Activated CD8-positive, alpha-beta T cell treated with anti-CD3 and anti-CD28 coated beads for 36 hours (primary cell): ENCODE measurements around the gene CD34. TPM values are rescaled to one million over a fixed set of nuclear protein-coding genes. Genes with fewer than 3 reads are reported as not detected.
A peak's percentile ranks its signal among the peaks of the same experiment; 100 is the strongest.

ENCODE experiments used
- ATAC-seq: fragments of 200-7000 bp; cut with Tn5 transposase; one replicate; pipeline ENCODE4 v1.10.0; 2021; ENCODE audit warnings: mild to moderate bottlenecking, moderate library complexity
- CTCF ChIA-PET: fragments of 350-600 bp; sonication (Branson Sonifier 250); formaldehyde crosslinking; loops from one replicate; lab custom pipeline; 2021; ENCODE audit warnings: antibody characterized with exemption; lab: Charles Lee
- POLR2A ChIA-PET: fragments of 350-600 bp; sonication (Branson Sonifier 250); formaldehyde crosslinking; loops from one replicate; lab custom pipeline; 2021; ENCODE audit warnings: antibody characterized with exemption; lab: Charles Lee
- DNase-seq: peaks from one replicate; pipeline ENCODE4 v3.0.0-alpha.2; 2020
- H3K27ac Mint-ChIP-seq: one replicate; pipeline ENCODE4 v1.8.0; 2021; ENCODE audit warnings: mild to moderate bottlenecking, mixed read lengths
- H3K27me3 Mint-ChIP-seq: one replicate; pipeline ENCODE4 v1.8.0; 2021; ENCODE audit warnings: mixed read lengths
- H3K36me3 Mint-ChIP-seq: one replicate; pipeline ENCODE4 v1.8.0; 2021; ENCODE audit warnings: low read depth, mixed read lengths
- H3K4me1 Mint-ChIP-seq: one replicate; pipeline ENCODE4 v1.8.0; 2021; ENCODE audit warnings: low read depth, mixed read lengths
- H3K4me3 Mint-ChIP-seq: one replicate; pipeline ENCODE4 v1.8.0; 2021; ENCODE audit warnings: mild to moderate bottlenecking, moderate library complexity, mixed read lengths
- H3K9me3 Mint-ChIP-seq: one replicate; pipeline ENCODE4 v1.8.0; 2021; ENCODE audit warnings: mixed read lengths
- CTCF ChIP-seq: fragments of 200-600 bp; IDR thresholded peaks from one replicate; pipeline ENCODE4 v1.8.0; 2022; ENCODE audit warnings: antibody characterized with exemption, mild to moderate bottlenecking
- intact Hi-C: fragments of 100-400 bp; cut with micrococcal nuclease; formaldehyde crosslinking; loops from one replicate; pipeline ENCODE4 v1.10.0; 2022
- total RNA-seq, 2 experiments: library from RNA; stranded (reverse); gene quantifications; one replicate each; pipeline ENCODE4 v1.2.3, GENCODE V29; 2021

CD34 gene
- total RNA-seq, 2 experiments from 2014 or later: 0.04 to 0.05 TPM

GRCh38 chr1:207848234-207848633 is 62.7 kb downstream of the CD34 start:
- Mint-ChIP-seq H3K27ac (peak overlapping the region; percentile 73), H3K4me3 (peak overlapping the region; percentile 16), H3K36me3 (peaks cover 25% of the 10 kb centered on the region), H3K9me3 (no peaks in the 10 kb centered on the region), H3K27me3 (no peaks in the 10 kb centered on the region), H3K4me1 (peaks cover 67% of the 10 kb centered on the region)
- TF ChIP-seq CTCF: no peak
- ATAC-seq: peak; percentile 93
- peak; percentile 79 for DNase-seq
- ChIA-PET CTCF (interaction anchor here (1.1 to 1.7 kb wide), 8 partner anchors 12 to 40 kb away, joined by 3 to 9 read pairs (median 5); no protein-coding TSS in a partner anchor), POLR2A (interaction anchor here (1.0 to 6.8 kb wide), 4 partner anchors 9 to 16 kb away, joined by 5 to 42 read pairs (median 6); no protein-coding TSS in a partner anchor)
- intact Hi-C loops: no loop called here

- no peaks in the 10 kb centered on the region for H3K9me3 Mint-ChIP-seq
- ATAC-seq (no peak), DNase-seq (no peak)
- no peak for TF ChIP-seq CTCF
- ChIA-PET CTCF (interaction anchor here (1.3 to 1.7 kb wide), 5 partner anchors 11 to 41 kb away, joined by 3 to 9 read pairs (median 5); no protein-coding TSS in a partner anchor), POLR2A (interaction anchor here (1.0 to 1.7 kb wide), 3 partner anchors 8 to 15 kb away, joined by 5 to 6 read pairs (median 6); no protein-coding TSS in a partner anchor)
- no peak overlapping the region for H3K27ac Mint-ChIP-seq
- H3K4me1 Mint-ChIP-seq: peaks cover 58% of the 10 kb centered on the region
- no peaks in the 10 kb centered on the region for H3K27me3 Mint-ChIP-seq
- no peak overlapping the region for H3K4me3 Mint-ChIP-seq
- intact Hi-C loops: no loop called here
- H3K36me3 Mint-ChIP-seq: peaks cover 21% of the 10 kb centered on the region
These were observed 63.8 kb downstream of the CD34 start for GRCh38 chr1:207847116-207847515.

GRCh38 chr1:207845109-207845508 is 65.8 kb downstream of the CD34 start:
- ChIA-PET CTCF (interaction anchor here (1.5 to 1.7 kb wide), 2 partner anchors 17 to 24 kb away, joined by 5 to 7 read pairs; no protein-coding TSS in a partner anchor), POLR2A (interaction anchor here (2.1 kb wide), 1 partner anchor 12 kb away, joined by 7 read pairs; no protein-coding TSS in a partner anchor)
- H3K27ac Mint-ChIP-seq: no peak overlapping the region
- H3K27me3 Mint-ChIP-seq: no peaks in the 10 kb centered on the region
- intact Hi-C loops: no loop called here
- DNase-seq (no peak), ATAC-seq (no peak)
- H3K36me3 Mint-ChIP-seq: peaks cover 18% of the 10 kb centered on the region
- no peaks in the 10 kb centered on the region for H3K9me3 Mint-ChIP-seq
- TF ChIP-seq CTCF: no peak
- H3K4me1 Mint-ChIP-seq: peaks cover 57% of the 10 kb centered on the region
- H3K4me3 Mint-ChIP-seq: no peak overlapping the region

- H3K4me3 Mint-ChIP-seq: no peak overlapping the region
- ChIA-PET POLR2A (no interaction called here), CTCF (no interaction called here)
- H3K4me1 Mint-ChIP-seq: peaks cover 55% of the 10 kb centered on the region
- H3K27ac Mint-ChIP-seq: no peak overlapping the region
- H3K9me3 Mint-ChIP-seq: no peaks in the 10 kb centered on the region
- no peaks in the 10 kb centered on the region for H3K27me3 Mint-ChIP-seq
- peaks cover 18% of the 10 kb centered on the region for H3K36me3 Mint-ChIP-seq
- ATAC-seq (no peak), DNase-seq (no peak)
- intact Hi-C loops: no loop called here
- no peak for TF ChIP-seq CTCF
These were observed 66.6 kb downstream of the CD34 start for GRCh38 chr1:207844371-207844770.

- ChIA-PET POLR2A (interaction anchor here (1.0 to 1.6 kb wide), 4 partner anchors 8 to 19 kb away, joined by 3 to 4 read pairs (median 3); no protein-coding TSS in a partner anchor), CTCF (interaction anchor here (0.7 to 4.0 kb wide), 7 partner anchors 9 to 120 kb away, joined by 3 to 22 read pairs (median 4); no protein-coding TSS in a partner anchor)
- TF ChIP-seq CTCF: no peak
- Mint-ChIP-seq H3K27me3 (no peaks in the 10 kb centered on the region), H3K27ac (no peak overlapping the region), H3K9me3 (no peaks in the 10 kb centered on the region), H3K36me3 (peaks cover 24% of the 10 kb centered on the region), H3K4me3 (no peak overlapping the region), H3K4me1 (peaks cover 57% of the 10 kb centered on the region)
- ATAC-seq (no peak), DNase-seq (no peak)
- intact Hi-C loops: no loop called here
These were observed 68.4 kb downstream of the CD34 start for GRCh38 chr1:207842506-207842905.
